ENCODE measurements around the gene LPP.

DNA sequence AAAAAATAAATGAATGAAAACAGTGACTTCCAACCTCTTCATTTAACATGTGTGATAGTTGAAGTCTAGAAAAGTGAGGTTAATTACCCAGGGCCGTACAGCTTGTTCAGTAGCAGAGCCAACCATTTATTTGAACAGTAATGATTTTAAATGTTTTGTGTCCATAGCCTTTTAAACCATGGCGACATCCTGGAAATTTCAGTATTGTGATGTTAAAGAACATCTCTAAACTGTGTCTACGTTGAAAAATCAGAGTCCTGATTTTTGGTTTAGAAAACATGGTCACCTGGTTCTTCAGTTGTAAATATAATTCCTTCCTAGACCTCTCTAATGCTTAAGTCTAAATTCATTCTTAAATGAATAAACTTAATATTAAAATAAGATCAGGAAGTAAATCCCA lies 14.2 kb downstream of the LPP start:
- TF ChIP-seq, protein P1, sequence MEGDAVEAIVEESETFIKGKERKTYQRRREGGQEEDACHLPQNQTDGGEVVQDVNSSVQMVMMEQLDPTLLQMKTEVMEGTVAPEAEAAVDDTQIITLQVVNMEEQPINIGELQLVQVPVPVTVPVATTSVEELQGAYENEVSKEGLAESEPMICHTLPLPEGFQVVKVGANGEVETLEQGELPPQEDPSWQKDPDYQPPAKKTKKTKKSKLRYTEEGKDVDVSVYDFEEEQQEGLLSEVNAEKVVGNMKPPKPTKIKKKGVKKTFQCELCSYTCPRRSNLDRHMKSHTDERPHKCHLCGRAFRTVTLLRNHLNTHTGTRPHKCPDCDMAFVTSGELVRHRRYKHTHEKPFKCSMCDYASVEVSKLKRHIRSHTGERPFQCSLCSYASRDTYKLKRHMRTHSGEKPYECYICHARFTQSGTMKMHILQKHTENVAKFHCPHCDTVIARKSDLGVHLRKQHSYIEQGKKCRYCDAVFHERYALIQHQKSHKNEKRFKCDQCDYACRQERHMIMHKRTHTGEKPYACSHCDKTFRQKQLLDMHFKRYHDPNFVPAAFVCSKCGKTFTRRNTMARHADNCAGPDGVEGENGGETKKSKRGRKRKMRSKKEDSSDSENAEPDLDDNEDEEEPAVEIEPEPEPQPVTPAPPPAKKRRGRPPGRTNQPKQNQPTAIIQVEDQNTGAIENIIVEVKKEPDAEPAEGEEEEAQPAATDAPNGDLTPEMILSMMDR (IDR thresholded peaks at IDR 0.05; ENCODE audit: borderline replicate concordance, extremely low read depth, low read length, poor library complexity, severe bottlenecking) = no peak
- no peak for TF ChIP-seq EZH2 (IDR thresholded peaks at IDR 0.05; ENCODE audit: borderline replicate concordance, low read depth, low read length, severe bottlenecking)

Data from DND-41 (cell line).